NCI-H774 (cell line): ENCODE measurements around the gene TNFRSF13B.
"Not testable (repeated sequence)": the region's sequence is repeated elsewhere in the genome, so short reads cannot be mapped to it uniquely, and the experiment has no call there.

ENCODE experiments used
- DNase-seq: peaks from one replicate; lab custom pipeline; 2025; lab: John Stamatoyannopoulos, UW

Gene TNFRSF13B

DNA sequence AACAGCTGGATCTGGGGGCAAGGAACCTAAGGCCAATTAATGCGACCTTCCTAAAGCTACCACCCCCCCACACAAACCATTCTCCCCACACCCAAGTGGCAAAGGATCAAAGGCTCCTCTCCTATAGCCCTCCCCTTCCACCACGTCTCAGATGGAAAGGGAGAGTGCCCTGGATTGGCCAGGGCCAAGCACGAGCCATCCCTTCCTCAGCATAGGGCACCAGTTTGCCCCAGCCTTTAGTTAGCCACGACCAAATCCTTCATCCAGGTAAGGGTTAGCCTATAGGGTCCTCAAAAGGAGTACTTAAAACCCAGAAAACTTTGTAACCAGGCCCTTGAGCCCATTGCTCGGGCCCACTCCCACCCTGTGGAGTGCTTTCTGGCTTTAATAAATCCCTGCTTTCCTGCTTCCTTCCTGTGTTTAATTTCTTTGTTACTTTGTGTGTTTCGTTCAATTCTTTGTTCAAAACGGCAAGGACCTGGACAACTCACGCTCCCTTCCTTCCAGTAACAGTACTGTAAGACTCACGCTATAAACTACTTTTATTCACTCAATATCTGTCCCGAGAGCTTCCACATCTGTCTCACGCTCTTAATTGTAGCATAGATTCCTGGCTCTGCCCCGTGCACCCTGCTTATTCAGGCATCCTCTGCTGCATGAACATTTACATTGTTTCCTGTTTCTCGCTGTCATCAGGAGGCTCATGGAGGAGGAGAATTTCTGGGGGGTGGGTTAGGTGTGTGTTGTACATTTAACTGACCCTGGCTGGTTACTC lies 62.3 kb downstream of the TNFRSF13B start:
- DNase-seq = no peak

DNA sequence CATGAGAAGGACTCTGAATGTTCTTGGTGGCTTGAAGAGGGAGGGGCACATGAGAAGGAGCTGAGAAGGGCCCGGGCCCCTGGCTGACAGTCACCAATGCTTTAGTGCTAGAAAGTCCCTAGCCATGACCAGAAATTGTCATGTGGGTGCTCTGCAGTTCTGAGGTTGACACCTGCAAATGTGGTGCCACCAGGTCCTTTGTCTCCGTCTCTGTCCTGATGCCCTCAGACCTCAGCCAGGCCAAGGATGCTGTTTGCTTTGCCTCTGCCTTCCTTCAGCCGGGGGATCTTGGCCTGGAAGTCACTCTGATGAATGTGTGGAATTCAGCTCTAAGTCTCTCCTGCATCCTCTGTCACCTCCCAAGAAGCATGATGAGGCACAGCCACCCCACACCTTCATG lies 63.6 kb downstream of the TNFRSF13B start:
- no peak for DNase-seq

DNA sequence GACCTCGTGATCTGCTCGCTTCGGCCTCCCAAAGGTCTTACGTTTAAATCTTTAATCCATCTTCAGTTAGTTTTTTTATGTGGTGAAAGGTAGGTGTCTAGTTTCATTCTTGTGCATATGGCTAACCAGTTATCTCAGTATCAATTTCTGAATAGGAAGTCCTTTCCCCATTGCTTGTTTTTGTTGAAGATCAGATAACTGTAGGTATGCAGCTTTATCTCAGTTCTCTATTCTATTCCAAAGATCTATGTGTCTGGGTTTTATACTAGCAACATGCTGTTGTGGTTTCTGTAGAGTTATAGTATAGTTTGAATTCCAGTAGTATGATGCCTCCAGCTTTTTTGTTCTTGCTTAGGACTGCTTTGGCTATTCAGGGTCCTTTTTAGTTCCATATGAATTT lies 65.2 kb downstream of the TNFRSF13B start:
- no peak for DNase-seq

DNA sequence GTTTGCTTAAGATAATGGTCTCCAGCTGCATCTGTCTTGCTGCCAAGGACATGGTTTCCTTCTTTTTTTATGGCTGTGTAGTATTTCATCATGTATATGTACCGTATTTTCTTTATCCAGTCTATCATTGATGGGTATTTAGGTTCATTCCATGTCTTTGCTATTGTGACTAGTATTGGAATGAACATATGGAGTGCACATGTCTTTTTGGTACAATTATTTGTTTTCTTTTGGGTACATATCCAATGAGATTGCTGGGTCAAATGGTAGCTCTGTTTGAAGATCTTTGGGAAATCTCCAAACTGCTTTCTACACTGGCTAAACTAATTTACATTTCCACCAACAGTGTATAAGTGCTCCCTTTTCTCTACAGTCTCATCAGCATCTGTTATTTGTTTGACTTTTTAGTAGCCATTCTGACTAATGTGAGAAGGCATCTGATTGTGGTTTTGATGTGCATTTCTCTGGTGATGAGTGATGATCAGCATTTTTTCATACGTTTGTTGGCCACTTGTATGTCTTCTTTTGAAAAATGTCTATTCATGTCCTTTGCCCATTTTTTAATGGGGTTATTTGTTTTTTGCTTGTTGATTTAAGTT lies 66.2 kb downstream of the TNFRSF13B start:
- DNase-seq = no peak

DNA sequence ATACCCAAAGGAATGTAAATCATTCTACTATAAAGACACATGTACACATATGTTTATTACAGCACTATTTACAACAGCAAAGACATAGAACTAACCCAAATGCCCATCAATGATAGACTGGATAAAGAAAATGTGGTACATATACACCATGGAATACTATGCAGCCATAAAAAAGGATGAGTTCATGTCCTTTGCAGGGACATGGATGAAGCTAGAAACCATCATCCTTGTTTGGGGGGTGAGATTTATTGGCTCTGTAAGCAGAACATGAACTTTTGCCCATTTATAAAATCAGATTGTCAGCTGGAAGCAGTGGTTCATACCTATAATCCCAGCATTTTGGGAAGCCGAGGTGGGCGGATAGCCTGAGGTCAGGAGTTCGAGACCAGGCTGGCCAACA lies 68.8 kb downstream of the TNFRSF13B start:
- DNase-seq = not testable (repeated sequence)

- DNase-seq = no peak
Observed at GRCh38 chr17:16900288-16900882, 71.5 kb downstream of the TNFRSF13B start.

GRCh38 chr17:16897211-16897896 lies 74.6 kb downstream of the TNFRSF13B start:
- not testable (repeated sequence) for DNase-seq

GRCh38 chr17:16896235-16896634 lies 75.7 kb downstream of the TNFRSF13B start:
- DNase-seq = not testable (repeated sequence)

- not testable (repeated sequence) for DNase-seq
Observed at GRCh38 chr17:16893527-16893926, 78.4 kb downstream of the TNFRSF13B start.

DNA sequence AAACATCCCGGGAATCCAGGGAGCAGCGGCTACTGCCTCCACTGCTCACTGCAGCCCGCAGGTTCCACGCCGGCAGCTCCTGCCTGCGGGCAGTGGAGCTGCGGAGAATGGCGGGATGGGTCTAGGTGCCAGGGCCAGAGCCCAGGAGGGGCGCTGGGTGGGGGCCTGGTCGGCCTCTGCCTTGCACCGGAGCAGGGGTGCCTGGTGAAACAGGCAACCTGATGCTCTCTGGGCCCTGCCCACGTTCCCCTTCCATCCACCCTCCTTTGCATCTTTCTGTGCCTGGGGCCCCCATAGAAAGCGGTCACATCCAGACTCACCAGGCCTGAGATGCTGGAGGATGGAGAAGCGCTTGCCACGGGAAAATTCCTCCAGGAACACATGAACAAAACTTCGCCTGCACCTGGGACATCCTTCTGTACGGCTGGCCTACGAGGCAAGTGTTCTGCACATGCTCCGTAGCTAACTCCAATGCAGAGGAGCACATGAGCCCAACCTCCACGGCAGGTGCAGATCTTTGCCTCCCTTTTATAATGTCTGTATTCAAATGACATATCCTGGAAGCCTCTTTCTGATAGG lies 79.0 kb downstream of the TNFRSF13B start:
- not testable (repeated sequence) for DNase-seq

- DNase-seq = no peak
Observed at GRCh38 chr17:16889088-16889465, 82.8 kb downstream of the TNFRSF13B start.
